Measurements from ENCODE around the gene SOX10.

SOX10 gene

GRCh38 chr22:38016182-38017151 is 32.1 kb upstream of the SOX10 start:
- DNase-seq, result no peak

GRCh38 chr22:38014083-38014482 is 29.7 kb upstream of the SOX10 start:
- DNase-seq, result no peak

GRCh38 chr22:38012604-38013072 is 28.3 kb upstream of the SOX10 start:
- DNase-seq, result no peak

- DNase-seq, result peak in 1 of 2 donors; percentile 7
Observed at GRCh38 chr22:38009000-38009806, 24.8 kb upstream of the SOX10 start.

- no peak for DNase-seq
Observed at GRCh38 chr22:38007330-38007902, 23.1 kb upstream of the SOX10 start.

GRCh38 chr22:38006906-38007305 is 22.6 kb upstream of the SOX10 start:
- no peak for DNase-seq

GRCh38 chr22:38005943-38006342 is 21.6 kb upstream of the SOX10 start:
- no peak for DNase-seq

GRCh38 chr22:37999640-38000272 is 15.4 kb upstream of the SOX10 start:
- DNase-seq, result peak in 1 of 2 donors; percentile 13

GRCh38 chr22:37999236-37999635 is 14.9 kb upstream of the SOX10 start:
- DNase-seq, result no peak

- DNase-seq, result no peak
Observed at GRCh38 chr22:37998543-37998942, 14.2 kb upstream of the SOX10 start.

GRCh38 chr22:37996515-37997246 is 12.3 kb upstream of the SOX10 start:
- DNase-seq, result no peak

GRCh38 chr22:37996079-37996478 is 11.7 kb upstream of the SOX10 start:
- peak; percentile 3 to 13 for DNase-seq

GRCh38 chr22:37995460-37995859 is 11.1 kb upstream of the SOX10 start:
- no peak for DNase-seq

- no peak for DNase-seq
Observed at GRCh38 chr22:37994982-37995381, 10.6 kb upstream of the SOX10 start.

GRCh38 chr22:37994049-37994448 is 9.7 kb upstream of the SOX10 start:
- peak; percentile 18 to 43 for DNase-seq

- DNase-seq, result no peak
Observed at GRCh38 chr22:37991731-37992442, 7.5 kb upstream of the SOX10 start.

GRCh38 chr22:37990862-37991261 is 6.5 kb upstream of the SOX10 start:
- no peak for DNase-seq

GRCh38 chr22:37990301-37990700 is 5.9 kb upstream of the SOX10 start:
- no peak for DNase-seq

- DNase-seq, result no peak
Observed at GRCh38 chr22:37989146-37990045, 5.0 kb upstream of the SOX10 start.

- no peak for DNase-seq
Observed at GRCh38 chr22:37986371-37986770, 2.0 kb upstream of the SOX10 start.

Measured in CD4-positive, alpha-beta T cell treated with Interferon alpha-2 for 1 hour (primary cell).